Stimulated activated CD4-positive, alpha-beta T cell treated with anti-CD3 and anti-CD28 coated beads, TNF-alpha, amount 100 ng/mL, for 24 hours (primary cell): ENCODE measurements around the gene BAHD1.
"Not testable (repeated sequence)": the region's sequence is repeated elsewhere in the genome, so short reads cannot be mapped to it uniquely, and the experiment has no call there.

Experiments used
- DNase-seq, 3 experiments: peaks; one replicate each; pipeline ENCODE4 v3.0.0-alpha.2; 2020; ENCODE audit warnings: low read depth in 3 of 3

The BAHD1 gene

GRCh38 chr15:40445421-40445922 is 4.7 kb downstream of the BAHD1 start:
- DNase-seq: no peak

DNA sequence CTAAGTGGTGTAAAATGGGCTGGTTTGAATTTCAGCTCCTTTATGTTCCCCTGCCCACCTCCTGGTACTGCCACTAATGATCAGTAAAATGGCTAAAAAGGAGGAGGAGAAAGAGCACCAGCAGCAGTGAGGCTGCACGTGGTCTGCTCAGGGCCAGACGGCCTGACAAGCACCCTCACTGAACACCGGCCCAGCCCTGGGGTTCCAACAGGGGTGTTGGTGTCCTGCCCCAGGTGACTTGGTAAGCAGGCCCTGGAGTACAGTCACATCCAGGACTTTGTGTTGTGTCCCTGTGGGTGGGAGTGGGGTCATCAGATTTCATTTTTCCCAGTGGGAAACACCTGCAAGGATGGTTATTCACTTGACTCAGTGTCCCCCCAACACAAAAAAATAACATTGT is 5.4 kb downstream of the BAHD1 start:
- no peak for DNase-seq

DNA sequence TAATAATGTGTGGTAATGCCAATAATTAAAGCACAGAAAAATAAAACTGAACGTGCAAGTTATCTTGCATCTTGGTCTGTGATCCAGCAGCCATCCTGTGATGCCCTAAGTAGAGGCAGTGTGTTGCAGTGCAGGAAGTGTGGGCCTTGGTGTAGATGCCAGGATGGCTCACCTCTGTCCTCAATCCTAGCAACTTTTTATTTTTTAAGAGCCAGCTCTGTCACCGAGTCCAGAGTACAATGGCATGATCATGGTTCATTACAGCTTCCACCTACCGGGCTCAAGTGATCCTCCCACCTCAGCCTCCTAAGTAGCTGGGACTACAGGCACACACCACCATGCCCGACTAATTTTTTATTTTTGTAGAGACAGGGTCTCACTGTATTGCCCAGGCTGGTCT is 7.6 kb downstream of the BAHD1 start:
- no peak for DNase-seq

DNA sequence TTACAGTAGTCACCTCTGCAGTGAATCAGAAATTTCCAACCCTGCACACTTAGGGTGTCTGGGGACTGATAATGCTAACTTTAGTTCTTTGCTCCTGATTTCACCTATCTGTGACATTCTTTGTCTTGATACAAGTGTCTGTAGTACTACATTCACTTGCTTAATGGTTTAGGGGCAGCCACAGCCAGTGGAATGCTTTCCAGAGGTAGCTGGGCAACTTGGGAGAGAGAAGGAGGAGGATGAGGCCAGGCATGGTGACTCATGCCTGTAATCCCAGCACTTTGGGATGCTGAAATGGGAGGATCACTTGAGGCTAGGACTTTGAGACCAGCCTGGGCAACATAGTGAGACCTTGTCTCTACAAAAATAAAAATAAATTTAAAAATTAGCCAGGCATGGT is 8.5 kb downstream of the BAHD1 start:
- DNase-seq: no peak

- no peak for DNase-seq
These were observed 9.3 kb downstream of the BAHD1 start for GRCh38 chr15:40450047-40450446.

- DNase-seq: no peak
These were observed 10.9 kb downstream of the BAHD1 start for GRCh38 chr15:40451527-40452158.

- DNase-seq: no peak
These were observed 11.7 kb downstream of the BAHD1 start for GRCh38 chr15:40452296-40453090.

DNA sequence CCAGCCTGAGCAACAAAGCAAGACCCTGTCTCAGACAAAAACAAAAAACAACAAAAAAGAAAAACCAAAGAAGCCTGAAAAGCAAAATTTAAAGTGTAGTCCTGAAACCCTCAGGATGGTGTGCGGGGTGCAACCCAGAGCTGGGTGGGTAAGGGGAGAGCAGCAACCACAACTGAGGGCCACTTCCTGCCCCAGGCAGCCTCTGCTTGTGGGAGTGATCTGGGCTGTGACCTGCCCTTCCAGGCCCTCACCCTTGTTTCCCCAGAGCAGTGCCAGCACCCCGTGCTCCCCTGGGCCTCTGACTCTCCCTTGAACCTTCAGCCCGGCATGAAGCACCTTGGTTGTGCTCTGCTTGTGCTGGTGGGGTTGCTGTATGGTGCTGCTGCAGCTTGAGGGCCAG is 13.2 kb downstream of the BAHD1 start:
- DNase-seq: not testable (repeated sequence)

- no peak for DNase-seq
These were observed 14.2 kb downstream of the BAHD1 start for GRCh38 chr15:40454904-40455391.

DNA sequence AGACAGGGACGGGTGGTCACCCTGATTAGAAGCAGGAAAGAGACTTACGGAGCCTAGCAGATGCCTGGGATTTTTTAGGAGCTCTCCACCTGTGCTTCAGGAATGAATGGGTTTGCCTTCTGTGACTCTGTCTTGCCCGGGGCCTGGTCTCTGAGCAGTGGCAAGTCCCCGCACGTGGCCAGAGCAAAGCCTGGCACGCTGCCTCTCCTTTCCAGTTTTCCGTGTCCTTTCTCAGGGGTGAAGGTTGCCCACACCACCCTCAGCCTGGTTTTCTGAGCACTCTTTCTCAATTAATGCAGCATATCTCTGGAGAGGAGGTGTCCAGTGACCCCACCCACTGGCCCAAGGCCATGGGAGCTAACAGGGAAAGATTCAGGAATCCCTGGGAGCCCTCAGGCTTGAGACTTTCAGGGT is 15.6 kb downstream of the BAHD1 start:
- DNase-seq: no peak

DNA sequence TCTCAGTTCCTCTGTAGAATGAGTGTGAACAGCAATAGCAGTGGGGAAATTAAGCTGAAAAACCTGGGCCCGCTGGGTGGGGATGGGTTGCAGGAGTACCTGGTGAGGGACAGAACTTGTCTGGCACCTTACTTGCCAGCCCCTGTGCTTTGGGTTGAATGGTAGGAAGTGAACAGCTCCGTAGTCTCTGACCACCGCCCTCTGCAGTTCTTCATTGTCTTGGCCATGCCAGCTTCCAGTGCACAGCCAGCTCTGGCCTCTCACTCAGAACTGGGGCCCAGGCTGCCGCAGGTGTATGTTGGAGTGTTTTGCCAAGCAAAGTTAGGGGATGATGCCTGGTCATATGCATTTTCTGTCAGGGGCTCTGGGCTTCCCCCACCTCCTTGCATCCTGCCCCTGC is 16.0 kb downstream of the BAHD1 start:
- DNase-seq: no peak

GRCh38 chr15:40458495-40459371 is 18.0 kb downstream of the BAHD1 start:
- DNase-seq: no peak

GRCh38 chr15:40459391-40460015 is 18.8 kb downstream of the BAHD1 start:
- DNase-seq: no peak

DNA sequence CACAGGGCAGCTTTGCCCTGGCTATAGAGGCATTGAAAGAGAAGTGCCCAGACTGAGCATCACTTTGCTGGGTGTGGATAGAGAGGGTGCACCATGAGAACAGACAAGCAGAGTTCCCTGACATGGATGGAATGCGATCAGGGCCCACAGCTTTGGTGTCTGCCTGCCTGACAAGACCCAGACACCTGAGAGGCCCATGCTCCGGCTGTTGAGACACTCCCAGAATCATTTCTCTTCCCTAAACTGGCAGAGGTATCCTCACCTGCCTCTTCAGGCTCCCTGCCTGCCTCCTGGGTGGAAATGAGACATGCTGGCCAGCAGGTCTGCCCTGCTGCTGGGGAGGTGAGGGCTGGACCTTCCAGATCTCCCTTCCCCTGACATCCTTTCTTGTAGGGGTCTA is 19.7 kb downstream of the BAHD1 start:
- no peak for DNase-seq

GRCh38 chr15:40461958-40462357 is 21.2 kb downstream of the BAHD1 start:
- no peak for DNase-seq

- no peak for DNase-seq
These were observed 22.5 kb downstream of the BAHD1 start for GRCh38 chr15:40463279-40463678.

DNA sequence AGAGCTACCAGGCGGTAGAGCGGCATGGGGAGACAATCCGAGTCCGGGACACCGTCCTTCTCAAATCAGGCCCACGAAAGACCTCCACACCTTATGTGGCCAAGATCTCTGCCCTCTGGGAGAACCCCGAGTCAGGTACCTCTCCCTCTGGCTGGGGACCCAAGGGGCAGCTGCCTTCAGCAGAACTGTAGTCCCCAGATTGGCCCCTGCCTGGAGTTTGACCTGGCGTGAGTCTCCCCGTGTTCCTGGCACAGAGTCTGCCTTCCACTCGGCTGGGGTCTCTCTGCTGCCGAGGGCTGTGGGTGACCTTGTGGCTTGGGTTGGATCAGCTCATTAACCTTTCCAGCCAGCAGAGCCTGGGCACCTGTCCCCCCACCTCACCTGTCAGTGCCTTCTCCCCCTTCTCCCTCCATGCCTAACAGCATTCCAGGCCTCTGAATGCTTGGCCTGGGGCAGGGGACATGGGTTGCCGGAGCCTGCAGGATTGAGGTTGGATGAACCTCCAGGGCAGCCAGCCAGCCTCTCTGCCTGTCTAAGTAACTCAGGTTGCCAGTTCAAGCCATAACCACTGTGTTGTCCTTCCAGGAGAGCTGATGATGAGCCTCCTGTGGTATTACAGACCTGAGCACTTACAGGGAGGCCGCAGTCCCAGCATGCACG is 23.3 kb downstream of the BAHD1 start:
- DNase-seq: no peak

DNA sequence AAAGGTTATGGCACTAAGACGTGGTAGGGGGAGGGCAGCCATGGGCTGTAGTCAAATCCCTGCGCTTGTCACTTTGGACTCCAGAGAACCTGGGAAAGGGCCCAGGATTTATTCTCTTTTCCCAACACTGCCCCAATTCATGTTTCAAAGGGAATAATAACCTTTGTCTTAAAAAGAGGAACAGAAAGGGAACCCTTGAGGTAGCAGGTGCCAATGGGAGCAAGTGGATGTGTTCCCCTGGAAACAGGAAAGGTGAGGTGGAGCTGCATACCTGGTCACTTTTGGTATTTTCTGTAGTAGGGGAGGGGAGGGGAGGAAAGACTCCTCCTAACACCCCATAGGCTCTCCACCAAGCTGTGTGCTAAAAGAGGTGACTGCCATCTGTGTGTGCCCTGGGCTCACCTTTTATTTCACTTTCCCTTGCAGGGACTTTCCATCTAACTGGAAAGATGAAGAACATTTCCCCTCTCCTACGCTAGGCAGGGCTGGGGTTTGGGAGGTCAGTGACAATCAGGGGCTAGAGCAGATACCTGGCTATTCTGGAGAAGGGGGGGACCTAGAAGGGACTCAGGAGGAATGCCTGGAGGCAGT is 23.9 kb downstream of the BAHD1 start:
- DNase-seq: no peak

DNA sequence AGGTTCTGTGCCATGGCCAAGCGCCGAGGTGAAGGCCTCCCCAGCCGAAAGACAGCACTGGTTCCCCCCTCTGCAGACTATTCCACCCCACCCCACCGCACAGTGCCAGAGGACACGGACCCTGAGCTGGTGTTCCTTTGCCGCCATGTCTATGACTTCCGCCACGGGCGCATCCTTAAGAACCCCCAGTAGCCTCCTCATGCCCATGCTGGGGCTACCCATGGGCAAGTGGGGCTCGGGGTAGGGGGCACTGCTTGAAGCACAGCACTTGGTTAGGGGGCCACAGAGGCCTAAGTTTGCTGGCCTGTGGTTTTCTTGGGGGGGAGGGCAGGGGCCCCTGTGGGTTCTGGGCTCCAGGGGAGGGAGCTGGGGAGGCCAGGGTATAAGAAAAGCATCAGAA is 25.2 kb downstream of the BAHD1 start:
- no peak for DNase-seq

DNA sequence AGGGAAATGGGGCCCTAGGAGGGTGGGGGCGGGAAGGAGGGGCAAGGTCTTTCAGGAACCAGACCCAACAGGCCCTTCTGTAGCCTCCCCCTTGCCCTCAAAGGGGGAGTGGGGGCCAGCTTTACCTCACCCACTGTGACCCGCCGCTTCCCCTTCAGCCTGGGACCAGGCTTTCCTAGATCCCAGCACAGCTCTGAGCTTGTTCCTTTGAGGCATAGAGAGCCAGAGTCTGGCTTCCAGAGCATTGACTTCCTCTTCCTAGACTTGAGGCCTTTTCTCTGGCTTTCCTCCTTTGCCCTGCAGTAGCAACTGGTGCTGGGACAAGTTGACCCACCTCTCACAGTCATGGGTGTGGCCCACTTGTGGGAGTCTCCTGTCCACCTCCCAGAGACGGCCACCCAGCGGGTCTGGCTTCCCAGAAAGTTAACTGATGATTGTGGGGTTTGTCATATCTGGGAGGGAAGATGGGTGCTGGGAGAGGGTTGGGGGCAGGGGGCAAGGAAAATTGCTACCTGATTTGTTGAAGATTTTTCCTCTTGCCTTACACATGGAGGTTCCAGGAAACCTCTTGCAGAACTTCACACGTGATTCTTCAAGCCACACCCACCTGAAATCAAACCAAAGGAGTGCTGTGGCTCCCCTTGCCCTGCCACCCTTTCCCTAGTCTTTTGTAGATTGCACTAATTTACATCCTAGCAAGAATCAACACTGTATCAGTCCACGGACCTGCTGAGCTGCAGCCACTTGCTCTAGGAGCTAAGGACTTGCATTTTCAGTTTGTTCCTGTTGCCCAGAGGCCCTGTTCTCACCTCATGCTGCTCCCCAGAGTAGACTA is 25.9 kb downstream of the BAHD1 start:
- no peak for DNase-seq
